Measurements from ENCODE around the gene NAT8L. TPM values are rescaled to one million over a fixed set of nuclear protein-coding genes. Genes with fewer than 3 reads are reported as not detected.

The NAT8L gene
- total and polyA plus RNA-seq, 2 of the 13 experiments (the other 11 are each of a cell fraction or from before 2014, with no cell fraction given) = 2.2 to 3.3 TPM

- TF ChIP-seq RERE (CRISPR knock-in tag; IDR thresholded peaks at IDR 0.05; ENCODE audit: low read depth) = no peak
- no peak for TF ChIP-seq THAP11 (CRISPR knock-in tag; IDR thresholded peaks at IDR 0.05)
- TF ChIP-seq PHF8 (CRISPR knock-in tag; IDR thresholded peaks at IDR 0.05) = peak; percentile 48; the same call in 1 of the 2 replicates
- 0 out of 2 replicates have a peak, but pooled peaks have one; percentile 13 for TF ChIP-seq DZIP1 (CRISPR knock-in tag; IDR thresholded peaks at IDR 0.05)
These were observed 17.6 kb upstream of the NAT8L start (continued) for GRCh38 chr4:2041239-2042130.
